Activated naive CD8-positive, alpha-beta T cell (primary cell): ENCODE data around the gene HOXA4.

Experiments
- H3K27ac Mint-ChIP-seq: one replicate; pipeline ENCODE4 v1.8.0; 2021; ENCODE audit warnings: mixed read lengths
- H3K27me3 Mint-ChIP-seq: one replicate; pipeline ENCODE4 v1.8.0; 2021; ENCODE audit warnings: mixed read lengths
- H3K36me3 Mint-ChIP-seq: one replicate; pipeline ENCODE4 v1.8.0; 2021; ENCODE audit warnings: mixed read lengths
- H3K4me1 Mint-ChIP-seq: one replicate; pipeline ENCODE4 v1.8.0; 2021; ENCODE audit warnings: low read depth, mixed read lengths
- H3K4me3 Mint-ChIP-seq: one replicate; pipeline ENCODE4 v1.8.0; 2021; ENCODE audit warnings: mild to moderate bottlenecking, mixed read lengths
- H3K9me3 Mint-ChIP-seq: one replicate; pipeline ENCODE4 v1.8.0; 2021; ENCODE audit warnings: low read depth, mixed read lengths

The HOXA4 gene

DNA sequence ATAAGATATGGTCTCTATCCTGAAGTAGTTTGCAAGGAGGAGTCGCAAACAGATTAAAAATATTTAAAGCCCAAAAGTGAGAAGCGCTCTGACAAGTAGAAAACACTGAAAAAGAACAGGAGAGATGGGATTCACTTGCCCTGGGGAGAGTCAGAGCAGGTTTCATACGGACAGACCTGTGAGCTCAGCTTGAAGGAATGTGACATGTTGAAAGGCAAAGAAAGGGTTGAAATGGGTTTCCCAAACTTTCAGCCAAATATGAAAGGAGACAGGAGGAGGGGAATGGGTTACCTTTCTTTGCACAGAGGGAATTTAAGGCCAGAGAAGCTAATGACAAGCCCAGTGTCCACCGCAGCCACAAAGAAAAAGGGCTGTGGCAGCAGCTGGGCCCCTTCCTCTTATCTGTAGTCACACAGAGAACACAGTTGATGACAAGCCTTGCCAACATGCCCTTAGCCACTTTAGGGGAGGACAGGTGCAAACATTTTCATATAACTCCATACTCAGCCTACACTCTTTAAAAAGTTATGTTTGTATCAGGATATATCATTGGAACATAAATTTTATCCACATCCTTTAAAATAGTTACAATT is 49.6 kb downstream of the HOXA4 start:
- no peaks in the 10 kb centered on the region for H3K4me1 Mint-ChIP-seq
- H3K9me3 Mint-ChIP-seq: no peaks in the 10 kb centered on the region
- H3K4me3 Mint-ChIP-seq: no peak overlapping the region
- H3K27me3 Mint-ChIP-seq: peaks cover under 1% of the 10 kb centered on the region
- no peak overlapping the region for H3K27ac Mint-ChIP-seq
- no peaks in the 10 kb centered on the region for H3K36me3 Mint-ChIP-seq

- no peak overlapping the region for H3K4me3 Mint-ChIP-seq
- no peaks in the 10 kb centered on the region for H3K36me3 Mint-ChIP-seq
- no peaks in the 10 kb centered on the region for H3K9me3 Mint-ChIP-seq
- no peak overlapping the region for H3K27ac Mint-ChIP-seq
- no peaks in the 10 kb centered on the region for H3K27me3 Mint-ChIP-seq
- no peaks in the 10 kb centered on the region for H3K4me1 Mint-ChIP-seq
Measured at GRCh38 chr7:27079234-27079975, 51.2 kb downstream of the HOXA4 start.

GRCh38 chr7:27078616-27079233 is 51.8 kb downstream of the HOXA4 start:
- H3K27ac Mint-ChIP-seq: no peak overlapping the region
- H3K4me1 Mint-ChIP-seq: no peaks in the 10 kb centered on the region
- no peaks in the 10 kb centered on the region for H3K9me3 Mint-ChIP-seq

More at GRCh38 chr7:27078616-27079233, 51.8 kb downstream of the HOXA4 start:
- no peaks in the 10 kb centered on the region for H3K36me3 Mint-ChIP-seq
- peaks cover 3% of the 10 kb centered on the region for H3K27me3 Mint-ChIP-seq
- H3K4me3 Mint-ChIP-seq: no peak overlapping the region
